GM21447 (cell line): ENCODE data around the gene CCR3.

Source experiments
- ATAC-seq: cut with Tn5 transposase; IDR thresholded peaks from one replicate; pipeline ENCODE4 v1.9.1; 2021; ENCODE audit not compliant: unreplicated experiment

CCR3 gene

GRCh38 chr3:46293991-46294833 is 52.0 kb downstream of the CCR3 start:
- ATAC-seq, result no peak

GRCh38 chr3:46296826-46297225 is 54.6 kb downstream of the CCR3 start:
- no peak for ATAC-seq

DNA sequence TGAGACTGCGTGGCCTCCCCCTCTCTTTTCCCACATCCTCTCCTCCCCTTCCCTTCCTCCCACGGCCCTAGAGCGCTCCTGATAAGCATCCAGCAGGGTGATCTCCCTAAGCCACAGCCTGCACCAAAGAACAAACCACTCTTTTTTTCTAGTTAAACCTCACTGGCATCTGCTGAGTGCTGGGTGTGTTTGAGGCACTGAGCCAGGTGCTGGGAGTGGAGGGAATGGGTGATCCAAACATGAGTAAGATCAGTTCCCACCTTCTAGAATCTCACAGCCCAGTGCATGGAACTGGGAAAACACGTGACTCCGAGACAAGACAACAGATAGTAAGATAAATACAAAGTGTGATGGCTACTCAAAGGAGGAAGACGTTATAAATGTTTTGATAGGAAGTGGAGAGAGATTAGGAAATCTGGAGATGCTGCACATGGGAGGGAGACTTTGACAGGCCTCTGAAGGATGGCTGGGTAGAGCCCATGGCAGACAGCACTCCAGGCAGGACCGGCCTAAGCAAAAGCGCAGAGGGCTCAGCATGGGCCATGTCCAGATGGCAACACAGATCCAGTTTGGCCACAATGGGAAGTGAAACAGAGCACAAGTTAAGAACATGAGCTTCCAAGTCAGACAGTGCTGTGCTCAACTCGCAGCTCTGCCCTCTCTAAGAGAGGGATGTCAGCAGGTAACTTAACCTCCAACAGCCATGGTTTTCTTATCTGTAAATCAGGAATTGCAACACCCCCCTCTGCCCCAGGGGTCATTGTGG is 55.6 kb downstream of the CCR3 start:
- no peak for ATAC-seq

DNA sequence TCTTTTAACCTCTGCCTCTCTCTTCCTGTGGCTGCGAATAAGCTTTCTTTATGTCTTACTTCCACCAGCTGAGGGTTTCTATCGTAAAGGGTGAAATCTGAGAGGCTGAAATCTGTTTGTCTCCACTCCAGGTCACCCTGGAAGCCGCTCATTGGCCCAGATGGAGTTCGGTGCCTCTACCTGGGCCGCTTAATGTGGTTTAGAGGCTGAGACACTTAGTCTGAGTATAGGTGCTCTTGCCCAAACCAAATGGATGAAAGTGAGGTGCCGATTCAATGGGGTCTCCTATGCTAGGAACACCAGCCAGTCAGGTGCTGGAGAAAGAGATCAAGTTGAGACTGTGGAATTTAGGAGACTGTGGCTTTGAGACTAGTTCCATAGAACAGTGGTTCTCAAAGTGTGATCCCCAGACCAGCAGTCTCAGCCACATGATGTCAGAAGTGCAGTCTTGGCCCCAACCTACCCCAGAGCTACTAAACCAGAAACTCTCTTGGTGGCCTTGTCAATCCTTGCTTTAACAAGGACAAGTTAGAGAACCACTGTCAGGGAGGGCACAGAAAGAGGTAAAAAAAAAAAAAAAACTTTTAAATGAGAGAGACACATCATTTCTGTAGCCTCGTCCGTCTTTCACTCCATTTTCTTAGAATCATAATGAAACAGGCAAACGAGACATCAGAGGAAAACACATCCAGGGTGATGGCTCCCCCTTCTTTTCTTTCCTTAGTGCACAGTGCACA is 56.8 kb downstream of the CCR3 start:
- no peak for ATAC-seq

DNA sequence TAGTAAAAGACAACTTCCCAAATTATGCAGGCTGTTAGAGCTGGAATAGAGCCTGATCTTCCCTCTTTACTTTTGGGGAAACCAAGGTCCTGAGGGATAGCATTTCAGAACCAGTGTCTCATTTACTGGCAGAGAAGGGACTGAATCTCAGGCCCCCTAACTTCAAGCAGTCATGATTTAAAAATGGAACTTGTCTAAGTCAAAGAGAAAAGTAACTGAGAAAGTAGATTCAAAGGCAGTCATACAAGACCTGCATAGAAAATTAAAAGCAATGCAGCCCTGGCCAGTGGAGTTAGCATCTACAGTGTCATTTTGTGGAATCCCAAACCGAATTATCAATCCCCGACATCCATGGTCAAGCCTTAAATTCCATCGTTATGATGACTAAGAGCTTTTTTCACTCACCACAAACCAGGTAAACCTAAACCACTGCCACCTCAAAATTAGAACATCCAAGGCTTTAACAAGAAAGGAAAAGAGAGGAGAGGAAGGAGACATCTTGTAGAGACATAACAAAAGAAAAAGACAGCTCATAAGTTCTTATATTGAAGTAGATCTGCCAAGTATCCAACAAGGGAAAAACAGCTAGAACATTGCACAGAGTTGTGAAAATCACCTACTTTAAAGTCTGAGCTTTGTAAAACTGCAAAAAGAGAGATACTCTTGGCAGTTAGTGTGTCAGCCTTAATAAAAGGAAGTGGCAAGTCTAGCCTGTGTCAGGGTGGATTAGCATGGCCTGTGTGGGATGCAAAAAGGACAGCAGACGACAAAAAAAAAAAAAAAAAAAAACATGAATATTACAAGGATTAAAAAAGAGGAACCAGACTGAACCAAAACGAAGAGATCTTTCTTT is 57.6 kb downstream of the CCR3 start:
- no peak for ATAC-seq

DNA sequence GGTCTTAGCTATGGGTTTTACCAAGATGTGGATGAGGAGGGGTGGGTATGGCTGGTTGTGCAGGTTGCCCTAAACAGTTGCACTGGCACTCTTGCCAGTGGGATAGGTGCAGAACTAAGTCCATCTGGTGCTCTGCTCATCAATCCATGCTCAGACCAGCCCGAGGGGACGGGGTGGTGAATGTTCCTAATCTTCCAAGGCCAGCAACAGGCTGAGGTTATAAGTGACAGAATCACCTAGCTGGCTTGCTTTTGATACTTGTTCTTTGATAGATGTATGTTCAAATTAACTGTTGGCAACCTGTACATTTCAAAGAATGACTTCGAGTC is 58.2 kb downstream of the CCR3 start:
- ATAC-seq, result no peak

DNA sequence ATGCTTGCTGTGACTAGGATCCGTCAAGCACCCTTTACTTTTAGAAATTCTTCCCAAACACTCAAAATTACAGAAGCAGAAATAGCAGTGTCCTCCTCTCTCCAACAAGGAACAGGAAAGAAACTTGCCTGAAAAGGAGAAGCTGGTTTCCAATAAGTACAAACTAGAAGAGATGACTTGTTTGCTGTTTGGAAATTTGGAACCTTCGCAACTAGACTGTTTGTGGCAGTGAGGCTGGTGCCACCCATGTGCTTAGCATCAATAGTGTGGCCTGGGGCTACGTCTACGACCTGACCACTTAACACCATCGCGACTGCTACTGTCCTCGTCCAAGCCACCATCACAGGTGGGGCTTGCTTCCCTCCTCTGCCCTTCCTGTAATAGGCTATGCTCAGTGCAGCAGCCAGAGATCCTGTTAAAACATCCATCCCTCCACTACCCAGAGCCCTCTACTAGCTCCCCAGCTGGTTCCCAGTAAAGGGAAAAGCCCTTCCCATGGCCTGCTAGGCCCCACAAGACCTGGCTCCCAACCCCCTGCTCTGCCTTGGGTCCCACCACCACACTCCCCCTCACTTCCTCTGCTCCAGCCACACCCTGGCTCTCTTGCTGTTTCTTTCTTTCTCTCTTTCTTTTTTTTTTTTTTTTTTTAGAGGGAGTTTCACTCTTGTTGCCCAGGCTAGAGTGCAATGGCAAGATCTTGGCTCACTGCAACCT is 59.0 kb downstream of the CCR3 start:
- ATAC-seq, result no peak

DNA sequence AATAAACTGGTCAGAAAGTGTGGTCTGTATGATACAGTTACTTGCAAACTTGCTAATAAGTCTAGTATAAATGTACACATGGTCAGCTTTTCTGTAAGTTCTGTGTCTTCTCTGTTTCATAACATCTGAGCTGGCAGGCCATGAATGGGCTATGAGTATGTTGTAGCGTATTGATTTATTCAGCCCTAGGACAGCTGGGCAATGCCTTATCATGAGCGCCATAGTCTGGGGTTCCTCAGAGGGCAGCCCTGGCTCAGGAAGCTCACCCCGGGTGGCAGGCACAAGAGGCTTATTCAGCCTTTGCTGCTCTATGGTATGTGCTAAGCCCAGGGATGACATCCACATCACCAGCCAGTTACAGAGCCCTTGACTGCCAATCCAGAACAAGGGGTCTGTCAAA is 61.0 kb downstream of the CCR3 start:
- no peak for ATAC-seq

DNA sequence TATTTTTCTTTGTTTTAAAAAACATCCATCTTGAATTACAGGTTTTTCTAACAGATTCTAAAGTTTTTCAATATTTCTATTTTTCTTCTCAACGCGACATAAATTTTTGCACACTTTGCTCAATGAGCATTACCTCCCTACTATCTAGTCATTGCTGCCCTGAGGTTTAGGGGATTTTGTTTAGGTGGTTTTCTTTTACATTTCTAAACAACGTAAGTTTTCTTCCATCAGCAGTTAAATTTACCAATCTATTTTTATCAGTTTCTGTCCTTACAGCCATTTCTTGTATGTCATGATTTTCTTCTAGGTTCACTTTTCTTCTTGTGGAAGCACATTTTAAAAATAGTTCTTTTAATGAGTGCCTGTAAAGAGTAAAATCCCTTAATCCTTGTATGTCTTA is 62.5 kb downstream of the CCR3 start:
- ATAC-seq, result no peak

- no peak for ATAC-seq
Observed at GRCh38 chr3:46312991-46313390, 70.7 kb downstream of the CCR3 start.

GRCh38 chr3:46314517-46314916 is 72.3 kb downstream of the CCR3 start:
- ATAC-seq, result no peak

GRCh38 chr3:46316206-46316605 is 73.9 kb downstream of the CCR3 start:
- ATAC-seq, result no peak
